ENCODE data around the gene TRIM29. TPM values are rescaled to one million over a fixed set of nuclear protein-coding genes. Genes with fewer than 3 reads are reported as not detected.

The TRIM29 gene
- total and polyA plus RNA-seq, 2 donors (not counting 1 experiment from before 2014, with no cell fraction given) = not detected

GRCh38 chr11:120098503-120099020 lies 39.4 kb downstream of the TRIM29 start:
- Histone ChIP-seq H3K4me1 (ENCODE audit: control insufficient read depth, extremely low read depth, insufficient read depth, low read length) (no peaks in the 10 kb centered on the region), H3K9ac (ENCODE audit: insufficient read depth, low read length) (no peak overlapping the region), H3K9me3 (ENCODE audit: control insufficient read depth, insufficient read depth, low read depth, low read length) (no peaks in the 10 kb centered on the region), H3K4me3 (replicated peaks in 1 of 4; ENCODE audit: control extremely low read depth in 1 of 4, insufficient read depth in 1 of 4, low read depth in 3 of 4, low read length in 4 of 4) (no peak overlapping the region), H2AFZ (ENCODE audit: low read length) (no peak overlapping the region), H3K27me3 (ENCODE audit: control insufficient read depth, insufficient read depth, low read length) (peaks cover 7% of the 10 kb centered on the region), H3K36me3 (ENCODE audit: control insufficient read depth, insufficient read depth, low read length) (no peaks in the 10 kb centered on the region), H4K20me1 (ENCODE audit: control insufficient read depth, extremely low read depth, insufficient read depth, low read length) (no peaks in the 10 kb centered on the region), H3K79me2 (ENCODE audit: control insufficient read depth, insufficient read depth, low read length) (no peaks in the 10 kb centered on the region), H3K4me2 (ENCODE audit: extremely low read depth, insufficient read depth, low read length) (no peak overlapping the region), H3K27ac (ENCODE audit: insufficient read depth, low read length) (no peak overlapping the region)
- DNase-seq (ENCODE audit: low read depth in 2 of 2) = no peak
- no peak for TF ChIP-seq CTCF (conservative IDR thresholded peaks at IDR 0.05 in 1 of 2, IDR thresholded peaks at IDR 0.05 in 1 of 2; ENCODE audit: low read depth in 1 of 2, low read length in 2 of 2)
- no peak for TF ChIP-seq EZH2 (IDR thresholded peaks at IDR 0.05; ENCODE audit: low read length, missing control alignments)

GRCh38 chr11:120097721-120098385 lies 40.1 kb downstream of the TRIM29 start:
- Histone ChIP-seq H3K27me3 (ENCODE audit: control insufficient read depth, insufficient read depth, low read length) (peaks cover 7% of the 10 kb centered on the region), H3K27ac (ENCODE audit: insufficient read depth, low read length) (no peak overlapping the region), H3K4me1 (ENCODE audit: control insufficient read depth, extremely low read depth, insufficient read depth, low read length) (no peaks in the 10 kb centered on the region), H3K36me3 (ENCODE audit: control insufficient read depth, insufficient read depth, low read length) (no peaks in the 10 kb centered on the region), H3K4me2 (ENCODE audit: extremely low read depth, insufficient read depth, low read length) (no peak overlapping the region), H4K20me1 (ENCODE audit: control insufficient read depth, extremely low read depth, insufficient read depth, low read length) (no peaks in the 10 kb centered on the region), H3K79me2 (ENCODE audit: control insufficient read depth, insufficient read depth, low read length) (no peaks in the 10 kb centered on the region), H3K4me3 (replicated peaks in 1 of 4; ENCODE audit: control extremely low read depth in 1 of 4, insufficient read depth in 1 of 4, low read depth in 3 of 4, low read length in 4 of 4) (no peak overlapping the region), H3K9me3 (ENCODE audit: control insufficient read depth, insufficient read depth, low read depth, low read length) (no peaks in the 10 kb centered on the region), H3K9ac (ENCODE audit: insufficient read depth, low read length) (no peak overlapping the region), H2AFZ (ENCODE audit: low read length) (no peak overlapping the region)
- no peak for DNase-seq (ENCODE audit: low read depth in 2 of 2)
- TF ChIP-seq CTCF (conservative IDR thresholded peaks at IDR 0.05 in 1 of 2, IDR thresholded peaks at IDR 0.05 in 1 of 2; ENCODE audit: low read depth in 1 of 2, low read length in 2 of 2) = no peak
- no peak for TF ChIP-seq EZH2 (IDR thresholded peaks at IDR 0.05; ENCODE audit: low read length, missing control alignments)

- Histone ChIP-seq H3K79me2 (ENCODE audit: control insufficient read depth, insufficient read depth, low read length) (no peaks in the 10 kb centered on the region), H3K27me3 (ENCODE audit: control insufficient read depth, insufficient read depth, low read length) (peaks cover 7% of the 10 kb centered on the region), H2AFZ (ENCODE audit: low read length) (no peak overlapping the region), H3K4me2 (ENCODE audit: extremely low read depth, insufficient read depth, low read length) (no peak overlapping the region), H3K4me1 (ENCODE audit: control insufficient read depth, extremely low read depth, insufficient read depth, low read length) (no peaks in the 10 kb centered on the region), H3K9me3 (ENCODE audit: control insufficient read depth, insufficient read depth, low read depth, low read length) (no peaks in the 10 kb centered on the region), H3K9ac (ENCODE audit: insufficient read depth, low read length) (no peak overlapping the region), H4K20me1 (ENCODE audit: control insufficient read depth, extremely low read depth, insufficient read depth, low read length) (no peaks in the 10 kb centered on the region), H3K36me3 (ENCODE audit: control insufficient read depth, insufficient read depth, low read length) (no peaks in the 10 kb centered on the region), H3K4me3 (replicated peaks in 1 of 4; ENCODE audit: control extremely low read depth in 1 of 4, insufficient read depth in 1 of 4, low read depth in 3 of 4, low read length in 4 of 4) (no peak overlapping the region), H3K27ac (ENCODE audit: insufficient read depth, low read length) (no peak overlapping the region)
- TF ChIP-seq CTCF (conservative IDR thresholded peaks at IDR 0.05 in 1 of 2, IDR thresholded peaks at IDR 0.05 in 1 of 2; ENCODE audit: low read depth in 1 of 2, low read length in 2 of 2) = no peak
- TF ChIP-seq EZH2 (IDR thresholded peaks at IDR 0.05; ENCODE audit: low read length, missing control alignments) = no peak
- no peak for DNase-seq (ENCODE audit: low read depth in 2 of 2)
Measured at GRCh38 chr11:120096369-120097191, 41.3 kb downstream of the TRIM29 start.
